ENCODE measurements around the gene STX1A. TPM values are rescaled to one million over a fixed set of nuclear protein-coding genes. Genes with fewer than 3 reads are reported as not detected.

STX1A gene
- total RNA-seq, 4 donors from 2014 or later = 3.6 to 10.4 (median 4.8) TPM

DNA sequence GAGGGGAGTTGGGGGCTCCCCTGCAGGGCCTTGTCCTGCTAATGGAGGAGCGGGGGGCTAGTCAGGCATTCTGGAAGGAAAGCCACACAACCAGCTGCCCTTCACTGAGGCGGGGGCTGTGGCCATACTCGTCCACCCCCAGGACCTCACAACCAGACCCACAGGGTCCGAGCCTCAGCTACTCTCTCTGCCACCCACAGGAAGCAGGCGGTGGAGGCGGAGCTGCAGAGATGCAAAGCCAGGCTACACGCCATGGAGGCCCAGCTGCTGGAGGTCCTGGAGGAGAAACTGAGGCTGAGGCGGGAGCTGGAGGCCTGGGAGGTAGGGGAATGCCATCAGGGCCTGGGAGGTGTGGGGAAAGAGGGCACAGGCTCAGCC is 16.0 kb upstream of the STX1A start:
- DNase-seq (ENCODE audit: low spot score) (no peak), ATAC-seq (ENCODE audit: low FRiP score) (no peak)
- TF ChIP-seq CTCF (IDR thresholded peaks at IDR 0.05) = no peak

DNA sequence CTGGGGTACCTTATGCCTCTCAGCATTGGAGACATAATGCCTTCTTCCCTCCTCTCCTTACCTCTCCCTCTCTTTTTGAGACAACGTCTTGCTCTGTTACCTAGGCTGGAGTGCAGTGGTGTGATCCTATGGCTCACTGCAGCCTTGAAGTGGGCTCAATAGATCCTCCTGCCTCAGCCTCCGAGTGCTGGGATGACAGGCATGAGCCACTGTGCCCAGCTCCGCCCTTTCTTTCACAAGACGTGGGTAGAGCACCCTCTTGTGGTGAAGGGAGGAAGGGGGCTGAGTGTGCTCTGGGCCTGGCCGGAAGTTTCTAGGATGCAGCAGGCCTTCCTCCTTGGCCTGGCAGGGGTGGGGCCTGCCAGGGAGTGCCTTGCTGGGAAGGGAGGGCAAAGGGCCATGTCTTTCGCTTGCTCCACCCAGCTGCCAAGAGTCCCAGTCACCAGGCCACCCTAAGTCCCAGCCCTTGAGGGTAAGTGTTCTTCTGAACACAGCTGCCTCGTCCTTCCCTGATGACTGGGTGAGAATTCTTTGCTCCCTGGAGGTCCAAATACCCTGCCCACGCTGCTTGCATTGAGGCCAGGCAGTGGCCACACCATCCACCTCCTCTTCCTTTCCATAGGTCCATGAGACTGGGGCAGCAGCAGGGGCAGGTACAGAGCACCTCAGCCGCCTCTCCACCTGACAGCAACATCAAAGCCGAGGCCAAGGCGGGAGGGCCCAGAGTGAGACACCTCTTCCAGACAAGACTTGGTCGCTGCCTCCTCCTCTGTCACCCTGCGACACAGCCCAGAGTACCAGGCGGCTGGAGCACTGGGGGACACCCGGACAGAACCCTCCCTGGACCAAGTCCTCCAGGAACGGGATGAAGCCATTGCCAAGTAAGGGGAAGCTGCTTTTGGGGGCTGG is 15.4 kb upstream of the STX1A start:
- ATAC-seq (ENCODE audit: low FRiP score) (no peak), DNase-seq (ENCODE audit: low spot score) (no peak)

DNA sequence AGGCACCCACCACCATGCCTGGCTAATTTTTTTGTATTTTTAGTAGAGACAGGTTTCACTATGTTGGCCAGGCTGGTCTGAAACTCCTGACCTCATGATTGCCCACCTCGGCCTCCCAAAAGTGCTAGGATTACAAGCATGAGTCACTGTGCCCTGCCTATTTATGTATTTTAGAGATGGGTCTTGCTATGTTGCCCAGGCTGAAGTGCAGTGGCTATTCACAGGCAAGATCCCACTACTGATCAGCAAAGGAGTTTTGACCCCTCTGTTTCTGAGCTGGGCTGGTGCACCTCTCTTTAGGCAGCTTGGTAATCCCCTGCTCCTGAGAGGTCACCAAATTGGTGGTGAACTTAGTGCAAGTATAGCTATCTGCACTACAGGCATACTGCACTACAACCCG is 12.9 kb upstream of the STX1A start:
- TF ChIP-seq CTCF (IDR thresholded peaks at IDR 0.05) = no peak
- no peak for ATAC-seq (ENCODE audit: low FRiP score)
- no peak for DNase-seq (ENCODE audit: low spot score)

More for the DNA sequence above, 15.4 kb upstream of the STX1A start:
- no peak for TF ChIP-seq CTCF (IDR thresholded peaks at IDR 0.05)

DNA sequence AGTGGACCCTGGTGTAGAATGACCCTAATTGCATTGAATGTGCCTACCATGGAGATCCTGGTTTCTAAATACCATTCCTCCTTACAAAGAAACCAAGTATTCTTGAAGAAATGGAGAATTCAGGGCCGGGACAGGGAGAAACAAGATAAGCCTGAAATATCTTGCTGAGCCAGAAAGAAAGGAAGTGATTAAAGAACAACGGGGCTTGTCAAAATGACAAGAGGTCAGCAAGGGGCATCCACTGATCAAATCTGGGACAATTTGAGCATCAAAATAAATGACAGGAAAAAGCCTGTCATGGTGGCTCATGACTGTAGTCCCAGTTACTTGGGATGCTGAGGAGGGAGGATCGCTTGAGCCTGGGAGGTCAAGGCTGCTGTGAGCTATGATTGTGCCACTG is 11.0 kb upstream of the STX1A start:
- no peak for DNase-seq (ENCODE audit: low spot score)
- no peak for TF ChIP-seq CTCF (IDR thresholded peaks at IDR 0.05)
- no peak for ATAC-seq (ENCODE audit: low FRiP score)

- TF ChIP-seq CTCF (IDR thresholded peaks at IDR 0.05) = no peak
- DNase-seq (ENCODE audit: low spot score) = no peak
- no peak for ATAC-seq (ENCODE audit: low FRiP score)
Observed at GRCh38 chr7:73728551-73728950, 9.1 kb upstream of the STX1A start.

DNA sequence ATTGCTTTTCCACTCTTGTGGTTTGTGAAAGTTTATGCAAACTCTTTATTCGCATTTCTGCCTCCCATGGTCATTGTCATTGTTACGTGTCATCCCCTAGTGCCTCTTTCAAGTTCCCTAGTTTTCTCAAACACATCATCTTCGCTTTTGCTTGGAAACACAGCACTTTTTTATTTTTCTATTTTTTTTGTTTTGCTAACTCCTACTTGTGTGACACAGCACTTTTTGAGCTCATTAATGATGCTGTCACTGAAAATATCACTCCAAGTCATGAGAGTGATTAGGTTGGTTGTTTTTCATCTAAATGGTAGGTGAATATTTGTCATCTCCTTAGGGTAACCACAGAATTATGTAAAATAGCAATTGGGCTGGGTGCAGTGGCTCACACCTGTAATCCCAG is 8.5 kb upstream of the STX1A start:
- no peak for ATAC-seq (ENCODE audit: low FRiP score)
- no peak for DNase-seq (ENCODE audit: low spot score)
- no peak for TF ChIP-seq CTCF (IDR thresholded peaks at IDR 0.05)

GRCh38 chr7:73726083-73726466 is 6.6 kb upstream of the STX1A start:
- DNase-seq (ENCODE audit: low spot score) (no peak), ATAC-seq (ENCODE audit: low FRiP score) (peak; percentile 28)
- TF ChIP-seq CTCF (IDR thresholded peaks at IDR 0.05) = no peak

Data from omental fat pad (tissue), 4 donors.